HG02610 (cell line): ENCODE results near the gene RPS6KA1.
"Not testable (repeated sequence)": the region's sequence is repeated elsewhere in the genome, so short reads cannot be mapped to it uniquely, and the experiment has no call there.

Experiments
- ATAC-seq: cut with Tn5 transposase; IDR thresholded peaks from one replicate; pipeline ENCODE4 v1.9.1; 2021; ENCODE audit warnings: mild to moderate bottlenecking, moderate library complexity; ENCODE audit not compliant: unreplicated experiment

Gene RPS6KA1

DNA sequence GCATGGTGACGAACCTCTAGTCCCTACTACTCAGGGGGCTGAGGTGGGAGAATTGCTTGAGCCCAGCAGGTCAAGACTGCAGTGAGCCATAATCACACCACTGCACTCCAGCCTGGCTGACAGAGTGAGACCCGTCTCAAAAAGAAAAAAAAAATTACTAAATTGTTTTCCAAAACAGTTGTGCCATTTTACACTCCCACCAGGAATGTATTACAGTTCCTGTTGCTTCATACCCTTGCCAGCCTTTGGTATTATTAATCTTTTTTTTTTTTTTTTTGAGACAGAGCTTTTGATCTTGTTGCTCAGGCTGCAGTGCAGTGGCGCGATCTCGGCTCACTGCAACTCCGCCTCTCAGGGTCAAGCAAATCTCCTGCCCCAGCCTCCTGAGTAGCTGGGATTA is 55.9 kb downstream of the RPS6KA1 start:
- no peak for ATAC-seq

DNA sequence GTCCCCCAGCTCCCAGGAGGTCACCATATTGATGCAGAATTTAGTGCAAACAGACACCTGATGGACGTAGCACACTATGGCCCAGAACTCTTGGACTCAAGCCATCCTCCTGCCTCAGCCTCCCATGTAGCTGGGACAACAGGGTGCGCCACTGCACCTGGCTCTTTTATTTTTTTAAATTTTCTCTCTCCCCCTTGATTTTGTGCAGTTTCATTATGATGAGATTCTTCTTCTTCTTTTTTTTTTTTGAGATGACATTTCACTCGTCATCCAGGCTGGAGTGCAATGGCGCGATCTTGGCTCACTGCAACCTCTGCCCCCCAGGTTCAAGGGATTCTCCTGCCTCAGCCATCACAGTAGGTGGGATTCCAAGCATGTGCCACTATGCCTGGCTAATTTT is 63.8 kb downstream of the RPS6KA1 start:
- ATAC-seq: no peak

GRCh38 chr1:26594593-26594992 is 65.0 kb downstream of the RPS6KA1 start:
- ATAC-seq: not testable (repeated sequence)

DNA sequence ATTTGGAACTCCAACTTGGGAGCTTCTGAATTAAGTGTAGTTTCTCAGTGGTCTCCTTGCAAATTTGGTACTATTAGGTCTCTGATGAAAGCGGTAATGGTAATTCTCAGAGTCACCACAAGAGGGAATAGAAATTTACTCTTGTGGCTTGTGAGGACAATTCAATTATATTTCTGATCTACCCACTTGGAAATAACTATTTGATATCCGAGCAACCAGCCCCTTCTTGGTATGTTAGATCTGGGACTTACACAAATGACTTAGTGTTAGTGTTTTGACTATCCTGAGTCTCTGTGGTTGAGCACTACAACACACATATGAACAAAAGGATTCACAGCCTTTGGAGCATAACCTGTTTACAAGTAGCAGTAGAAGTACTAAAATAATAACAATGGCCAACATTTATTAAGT is 68.1 kb downstream of the RPS6KA1 start:
- ATAC-seq: no peak

- ATAC-seq: no peak
Measured at GRCh38 chr1:26598890-26599289, 69.3 kb downstream of the RPS6KA1 start.

DNA sequence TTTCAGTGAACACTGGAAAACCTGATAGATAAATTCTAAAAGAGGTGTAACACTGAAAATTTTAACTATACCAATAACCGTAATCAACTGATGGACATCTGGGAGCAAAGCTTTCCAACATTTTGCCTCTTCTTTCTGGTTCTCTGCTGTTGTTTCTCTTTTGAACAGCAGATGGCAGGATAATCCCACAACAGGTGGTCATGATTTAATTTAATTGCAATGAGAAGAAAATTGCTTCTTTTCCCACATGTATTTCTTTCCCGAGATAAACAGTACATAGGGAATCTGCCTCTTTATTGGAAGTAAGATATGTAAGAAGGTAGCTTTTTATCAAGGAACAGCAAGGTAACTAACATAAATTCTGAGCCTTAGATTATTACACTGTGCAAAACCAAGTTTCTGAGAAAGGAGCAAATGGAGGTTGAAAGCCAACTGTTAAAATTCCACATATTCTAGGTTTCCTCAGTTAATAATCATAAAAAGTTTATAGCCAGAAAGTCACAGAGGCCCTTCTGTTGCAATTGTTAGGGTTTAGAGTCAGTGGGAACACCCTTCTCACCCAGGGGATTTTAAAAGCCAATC is 72.9 kb downstream of the RPS6KA1 start:
- ATAC-seq: no peak

GRCh38 chr1:26603856-26604255 is 74.3 kb downstream of the RPS6KA1 start:
- ATAC-seq: no peak

DNA sequence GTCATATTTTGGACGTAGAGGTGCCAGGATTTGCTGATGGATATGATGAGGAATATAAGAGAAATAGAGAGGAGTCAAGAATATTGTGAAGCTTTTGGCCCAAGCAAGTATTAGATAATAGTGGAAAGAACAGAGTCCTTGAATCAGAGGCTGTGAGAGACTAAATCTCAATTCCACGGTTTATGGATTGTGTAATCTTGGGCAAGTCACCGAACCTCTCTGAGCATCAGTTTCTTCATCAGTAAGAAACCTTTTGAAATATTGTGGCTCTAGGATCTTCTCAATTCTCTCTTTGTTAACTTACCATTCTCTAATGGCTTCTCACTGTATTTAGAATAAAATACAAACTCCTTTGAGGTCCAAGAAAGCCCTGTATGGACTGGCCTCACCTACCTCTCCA is 77.6 kb downstream of the RPS6KA1 start:
- no peak for ATAC-seq

- no peak for ATAC-seq
Measured at GRCh38 chr1:26608895-26609294, 79.3 kb downstream of the RPS6KA1 start.

GRCh38 chr1:26610781-26611180 is 81.2 kb downstream of the RPS6KA1 start:
- no peak for ATAC-seq

- ATAC-seq: not testable (repeated sequence)
Measured at GRCh38 chr1:26612627-26613026, 83.1 kb downstream of the RPS6KA1 start.

GRCh38 chr1:26614655-26615411 is 85.3 kb downstream of the RPS6KA1 start:
- no peak for ATAC-seq

- no peak for ATAC-seq
Measured at GRCh38 chr1:26616881-26617280, 87.3 kb downstream of the RPS6KA1 start.

DNA sequence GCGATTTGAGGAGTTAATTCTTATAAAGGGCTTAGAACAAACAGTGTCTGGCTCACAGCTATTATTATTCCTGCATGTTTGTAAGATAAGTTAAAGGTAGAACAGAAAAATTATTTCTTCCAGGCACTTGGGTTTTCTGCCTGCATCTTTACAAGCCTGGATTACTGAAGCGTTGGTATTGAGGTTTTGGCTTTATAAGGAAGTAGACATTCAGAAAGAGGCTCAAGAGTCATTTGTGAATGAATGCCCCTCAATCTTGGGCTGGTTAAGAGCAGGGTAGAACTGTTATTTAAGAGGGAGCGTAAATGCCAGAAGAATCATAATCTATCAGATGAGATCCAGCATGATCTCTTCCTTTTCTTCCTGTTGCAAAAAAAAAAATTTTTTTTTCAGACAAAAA is 89.0 kb downstream of the RPS6KA1 start:
- ATAC-seq: no peak
